Smooth muscle cell of trachea (primary cell): ENCODE data around the gene PLXNB1. TPM values are rescaled to one million over a fixed set of nuclear protein-coding genes. Genes with fewer than 3 reads are reported as not detected.

Experiments used
- total RNA-seq: library from RNA; depleted of rRNA; stranded (reverse); fragments of >200 nt; gene quantifications from 2 replicates; pipeline ENCODE4 v1.2.1, GENCODE V29; 2014

Gene PLXNB1, protein sequence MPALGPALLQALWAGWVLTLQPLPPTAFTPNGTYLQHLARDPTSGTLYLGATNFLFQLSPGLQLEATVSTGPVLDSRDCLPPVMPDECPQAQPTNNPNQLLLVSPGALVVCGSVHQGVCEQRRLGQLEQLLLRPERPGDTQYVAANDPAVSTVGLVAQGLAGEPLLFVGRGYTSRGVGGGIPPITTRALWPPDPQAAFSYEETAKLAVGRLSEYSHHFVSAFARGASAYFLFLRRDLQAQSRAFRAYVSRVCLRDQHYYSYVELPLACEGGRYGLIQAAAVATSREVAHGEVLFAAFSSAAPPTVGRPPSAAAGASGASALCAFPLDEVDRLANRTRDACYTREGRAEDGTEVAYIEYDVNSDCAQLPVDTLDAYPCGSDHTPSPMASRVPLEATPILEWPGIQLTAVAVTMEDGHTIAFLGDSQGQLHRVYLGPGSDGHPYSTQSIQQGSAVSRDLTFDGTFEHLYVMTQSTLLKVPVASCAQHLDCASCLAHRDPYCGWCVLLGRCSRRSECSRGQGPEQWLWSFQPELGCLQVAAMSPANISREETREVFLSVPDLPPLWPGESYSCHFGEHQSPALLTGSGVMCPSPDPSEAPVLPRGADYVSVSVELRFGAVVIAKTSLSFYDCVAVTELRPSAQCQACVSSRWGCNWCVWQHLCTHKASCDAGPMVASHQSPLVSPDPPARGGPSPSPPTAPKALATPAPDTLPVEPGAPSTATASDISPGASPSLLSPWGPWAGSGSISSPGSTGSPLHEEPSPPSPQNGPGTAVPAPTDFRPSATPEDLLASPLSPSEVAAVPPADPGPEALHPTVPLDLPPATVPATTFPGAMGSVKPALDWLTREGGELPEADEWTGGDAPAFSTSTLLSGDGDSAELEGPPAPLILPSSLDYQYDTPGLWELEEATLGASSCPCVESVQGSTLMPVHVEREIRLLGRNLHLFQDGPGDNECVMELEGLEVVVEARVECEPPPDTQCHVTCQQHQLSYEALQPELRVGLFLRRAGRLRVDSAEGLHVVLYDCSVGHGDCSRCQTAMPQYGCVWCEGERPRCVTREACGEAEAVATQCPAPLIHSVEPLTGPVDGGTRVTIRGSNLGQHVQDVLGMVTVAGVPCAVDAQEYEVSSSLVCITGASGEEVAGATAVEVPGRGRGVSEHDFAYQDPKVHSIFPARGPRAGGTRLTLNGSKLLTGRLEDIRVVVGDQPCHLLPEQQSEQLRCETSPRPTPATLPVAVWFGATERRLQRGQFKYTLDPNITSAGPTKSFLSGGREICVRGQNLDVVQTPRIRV (N-terminal part only)
- total RNA-seq = 41.3 and 76.4 TPM in 2 replicates

DNA sequence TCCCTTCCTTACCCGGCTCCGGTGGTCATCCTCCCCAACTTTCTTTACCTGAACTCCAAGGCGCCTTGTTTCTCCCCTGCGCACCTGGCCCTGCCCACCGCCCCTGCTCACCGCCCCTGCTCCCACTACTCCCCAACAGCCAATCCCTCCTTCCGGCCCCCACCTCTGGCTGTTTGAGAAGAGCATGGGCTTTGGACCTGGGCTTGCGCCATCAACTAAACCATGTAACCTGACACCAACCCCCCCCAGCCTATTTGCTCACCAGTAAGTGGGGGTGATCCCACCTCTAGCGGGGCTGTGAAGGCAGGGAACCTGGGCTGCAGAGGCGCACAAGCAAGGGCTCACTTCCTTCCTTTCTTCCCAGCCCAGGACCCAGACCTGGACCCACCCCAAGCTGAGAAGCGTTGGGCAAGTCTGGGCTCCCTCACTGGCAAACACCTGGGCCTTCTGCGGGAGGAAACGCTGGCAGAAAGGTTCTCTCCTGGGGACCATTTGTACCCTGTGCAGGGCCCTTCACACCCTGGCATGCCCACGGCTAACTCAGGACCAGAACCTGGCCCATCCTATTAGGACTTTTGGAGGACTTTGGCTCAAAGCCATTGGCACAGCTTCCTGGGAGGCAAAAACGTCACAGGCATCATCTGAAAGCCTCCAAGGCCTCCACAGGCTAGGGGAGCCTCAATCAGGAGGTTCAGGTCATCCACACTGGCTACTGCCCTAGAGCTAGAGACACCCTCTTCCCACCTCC lies at the start of gene PLXNB1:
PLXNB1 (minus strand) TSS at position 127 of the 748 bp plus-strand sequence. CDS start 5,475 bp downstream, outside the sequence.

DNA sequence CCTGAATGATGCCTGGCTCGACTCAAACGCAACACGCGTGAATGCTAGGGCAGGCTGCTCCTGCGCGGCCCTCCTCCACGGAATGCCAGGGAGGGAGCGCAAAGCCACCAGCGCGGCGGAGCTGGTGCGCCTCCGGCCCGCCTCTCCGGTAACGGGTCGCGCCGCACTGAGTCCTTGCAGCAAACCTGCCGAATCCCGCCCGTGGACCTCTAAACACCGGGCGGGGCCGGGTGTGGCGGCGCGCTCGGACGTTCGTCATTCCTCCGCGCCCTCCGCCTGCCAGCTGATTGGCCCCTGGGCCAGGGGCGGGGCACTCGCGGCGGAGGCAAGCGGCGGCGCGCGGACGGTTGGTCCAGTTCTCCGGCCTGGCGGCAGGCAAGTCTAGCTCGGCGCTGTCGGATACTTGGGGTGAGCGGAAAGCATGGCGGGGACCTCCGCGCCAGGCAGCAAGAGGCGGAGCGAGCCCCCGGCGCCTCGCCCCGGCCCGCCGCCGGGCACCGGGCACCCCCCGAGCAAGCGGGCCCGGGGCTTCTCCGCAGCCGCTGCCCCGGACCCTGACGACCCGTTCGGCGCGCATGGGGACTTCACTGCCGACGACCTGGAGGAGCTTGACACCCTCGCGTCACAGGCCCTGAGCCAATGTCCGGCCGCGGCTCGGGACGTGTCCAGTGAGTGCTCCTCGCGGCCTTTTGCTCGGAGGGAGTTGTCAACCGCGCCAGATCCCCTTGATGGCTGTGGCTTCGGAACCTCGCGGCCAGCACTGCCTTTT lies 16.7 kb upstream of the PLXNB1 start, which contains the start of gene ATRIP:
ATRIP (plus strand) TSS at position 313 of the 769 bp plus-strand sequence; CDS start at position 422, 109 bp downstream.

DNA sequence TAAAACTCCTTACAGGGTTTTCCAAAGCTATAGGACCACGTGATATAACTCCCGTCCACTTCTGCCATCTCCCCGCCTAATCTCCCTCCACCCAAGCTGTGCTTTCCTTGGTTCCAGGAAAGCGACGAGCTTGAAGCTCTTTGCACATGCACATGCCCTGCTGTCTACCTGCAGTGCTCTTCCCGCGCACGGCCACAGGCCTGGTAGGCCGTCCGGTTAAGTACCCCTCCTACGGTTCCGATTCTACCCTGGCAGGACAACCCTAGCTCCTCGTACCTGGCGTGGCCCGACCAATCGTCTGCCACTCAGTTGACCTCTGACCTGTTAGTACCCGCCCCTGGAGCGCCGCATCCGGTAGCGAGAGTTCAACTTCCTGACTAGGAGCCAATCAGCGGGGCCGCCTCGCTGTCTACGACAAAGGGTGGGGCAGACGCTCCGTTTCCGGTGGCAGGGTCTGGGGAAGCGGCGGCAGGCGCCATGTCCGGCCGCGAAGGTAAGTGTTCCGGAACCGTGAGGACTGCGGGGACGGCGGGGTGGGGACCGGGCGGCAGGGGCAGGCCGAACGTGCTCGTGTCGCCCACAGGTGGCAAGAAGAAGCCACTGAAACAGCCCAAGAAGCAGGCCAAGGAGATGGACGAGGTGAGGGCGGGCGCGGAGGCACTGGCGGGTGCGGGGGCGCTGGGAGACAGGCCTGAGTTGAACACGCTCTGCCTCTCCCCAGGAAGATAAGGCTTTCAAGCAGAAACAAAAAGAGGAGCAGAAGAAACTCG lies 10.1 kb upstream of the PLXNB1 start, which contains the start of the genes CCDC51 and TMA7:
CCDC51 (minus strand) TSS at position 300 of the 770 bp plus-strand sequence. CDS start 4,991 bp downstream, outside the sequence.
TMA7 (plus strand) TSS at position 438 of the 770 bp plus-strand sequence; CDS start at position 478, 40 bp downstream.

DNA sequence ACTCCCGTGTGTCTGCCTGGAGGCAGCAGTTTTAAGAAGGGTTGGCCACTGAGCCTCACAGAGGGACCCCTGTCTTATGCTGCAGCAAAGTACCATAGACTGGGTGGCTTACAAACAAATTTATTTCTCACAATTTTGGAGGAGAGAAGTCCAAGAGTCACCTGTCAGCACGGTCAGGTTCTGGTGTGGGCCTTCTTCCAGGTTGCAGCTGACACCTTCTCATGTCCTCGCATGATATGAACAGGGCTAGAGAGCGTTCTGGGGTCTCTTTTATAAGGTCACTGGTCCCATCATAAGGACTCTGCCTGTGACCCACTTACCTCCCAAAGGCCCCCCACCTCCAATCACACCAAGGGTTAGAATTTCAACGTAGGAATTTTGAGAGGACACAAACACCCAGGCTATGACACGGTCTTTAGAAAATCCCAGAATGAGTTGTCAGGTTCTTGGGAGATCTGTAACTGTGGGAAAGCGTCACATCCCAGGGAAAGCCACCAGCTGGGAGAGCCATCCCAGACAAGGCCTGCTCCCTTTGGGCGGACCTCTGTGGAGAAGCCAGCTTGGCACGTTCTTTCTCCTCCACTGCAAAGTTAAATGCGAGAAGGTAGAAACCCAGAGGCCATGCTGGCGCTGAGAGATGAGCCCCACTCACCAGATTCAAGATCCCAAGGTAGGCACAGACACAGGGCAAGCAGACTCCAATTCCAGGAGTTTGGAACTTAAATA lies 58.1 kb downstream of the PLXNB1 start, which contains the start of gene FBXW12:
FBXW12 (plus strand) TSS at position 569 of the 726 bp plus-strand sequence. CDS start 549 bp downstream, outside the sequence.

Other genes with a start within 250 kb of the PLXNB1 start
- 1.3 and 2.6 TPM in 2 replicates for gene CDC25A, start 241.7 kb downstream of the PLXNB1 start, total RNA-seq
- not detected in 2 replicates for gene CAMP, start 206.6 kb downstream of the PLXNB1 start, total RNA-seq
- gene ZNF589, start 189.0 kb downstream of the PLXNB1 start, total RNA-seq = 4.8 and 5.1 TPM in 2 replicates
- gene NME6, start 128.7 kb downstream of the PLXNB1 start, total RNA-seq = 37.4 and 40.0 TPM in 2 replicates
- not detected in 2 replicates for gene SPINK8, start 96.4 kb downstream of the PLXNB1 start, total RNA-seq
- 0.15 TPM in 1 of 2 replicates, not detected in the other for gene FBXW12, start 57.9 kb downstream of the PLXNB1 start, total RNA-seq
- 40.0 and 42.8 TPM in 2 replicates for gene CCDC51, start 10.0 kb upstream of the PLXNB1 start, total RNA-seq
- gene TMA7, start 10.2 kb upstream of the PLXNB1 start, total RNA-seq = 178 and 359 TPM in 2 replicates
- gene ATRIP, start 16.7 kb upstream of the PLXNB1 start, total RNA-seq = 5.7 and 6.6 TPM in 2 replicates
- gene SHISA5, start 74.1 kb upstream of the PLXNB1 start, total RNA-seq = 107 and 177 TPM in 2 replicates
- 10.0 and 12.2 TPM in 2 replicates for gene PFKFB4, start 126.7 kb upstream of the PLXNB1 start, total RNA-seq
- gene UCN2, start 133.7 kb upstream of the PLXNB1 start, total RNA-seq = 1.2 and 1.3 TPM in 2 replicates
- gene COL7A1, start 165.2 kb upstream of the PLXNB1 start, total RNA-seq = 22.5 and 52.6 TPM in 2 replicates
- gene UQCRC1, start 179.6 kb upstream of the PLXNB1 start, total RNA-seq = 358 and 469 TPM in 2 replicates
- gene TMEM89, start 191.7 kb upstream of the PLXNB1 start, total RNA-seq = not detected in 2 replicates
- gene SLC26A6, start 205.4 kb upstream of the PLXNB1 start, total RNA-seq = 16.9 and 22.2 TPM in 2 replicates
- gene CELSR3, start 232.8 kb upstream of the PLXNB1 start, total RNA-seq = 1.0 and 3.5 TPM in 2 replicates